Measurements from ENCODE around the gene CASZ1.

Gene CASZ1

DNA sequence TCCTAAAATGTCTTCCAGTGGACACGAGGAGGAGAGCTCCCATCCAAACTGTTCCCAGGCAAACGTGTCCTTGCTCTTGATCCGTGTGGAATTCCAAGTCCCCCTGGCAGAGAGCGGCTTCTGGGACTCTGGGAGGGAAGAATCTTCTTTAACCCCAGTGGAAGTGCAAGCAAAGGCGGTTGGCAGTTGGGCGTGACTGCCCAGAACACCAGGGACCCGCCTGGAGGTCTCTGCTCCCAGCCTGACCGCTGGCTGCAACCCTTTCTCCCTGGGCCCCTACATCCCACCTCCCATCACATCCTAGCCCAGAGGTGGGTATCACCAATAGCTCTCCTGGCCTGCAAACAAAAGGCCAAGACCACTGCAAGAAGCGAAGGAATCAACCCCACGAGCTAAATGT lies 17.8 kb downstream of the CASZ1 start:
- FAIRE-seq (no peak), DNase-seq (ENCODE audit: insufficient read length) (no peak)
- TF ChIP-seq POLR2A (IDR thresholded peaks at IDR 0.05; ENCODE audit: low read depth, low read length) (no peak), TAF1 (IDR thresholded peaks at IDR 0.05; ENCODE audit: borderline replicate concordance, low read depth, low read length) (no peak), POLR2AphosphoS5 (IDR thresholded peaks at IDR 0.05; ENCODE audit: low read depth, low read length) (no peak)

DNA sequence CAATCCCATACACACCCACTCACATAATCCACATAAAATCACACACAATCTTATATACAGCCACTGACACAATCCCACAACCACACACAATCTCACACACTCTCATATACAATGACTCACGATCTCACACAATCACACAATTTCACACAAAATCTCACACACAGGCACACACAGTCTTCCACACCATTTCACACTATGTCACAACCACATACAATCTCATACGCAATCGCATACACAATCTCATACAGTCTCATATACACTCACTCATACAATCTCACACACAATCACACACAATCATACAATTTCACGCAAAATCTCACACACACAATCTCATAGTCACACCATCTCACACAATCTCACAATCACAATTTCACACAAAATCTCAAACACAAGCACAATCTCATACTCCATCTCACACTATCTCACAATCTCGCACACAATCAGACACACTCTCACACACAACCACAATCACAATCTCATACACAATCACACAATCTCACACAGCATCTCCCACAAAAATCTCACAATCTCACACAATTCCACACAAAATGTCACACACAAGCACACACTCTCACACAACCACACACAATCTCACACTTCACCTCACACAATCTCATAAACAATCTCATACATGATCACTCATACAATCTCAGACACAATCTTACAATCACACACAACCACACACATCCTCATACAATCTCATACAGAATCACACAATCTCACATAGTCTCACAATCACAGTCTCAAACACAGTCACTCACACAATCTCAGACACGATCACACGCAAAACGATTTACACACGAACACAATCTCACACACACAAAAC lies 18.5 kb downstream of the CASZ1 start:
- no peak for DNase-seq (ENCODE audit: insufficient read length)
- TF ChIP-seq POLR2AphosphoS5 (IDR thresholded peaks at IDR 0.05; ENCODE audit: low read depth, low read length) (no peak), POLR2A (IDR thresholded peaks at IDR 0.05; ENCODE audit: low read depth, low read length) (no peak), TAF1 (IDR thresholded peaks at IDR 0.05; ENCODE audit: borderline replicate concordance, low read depth, low read length) (no peak)
- peak; percentile 76 for FAIRE-seq

DNA sequence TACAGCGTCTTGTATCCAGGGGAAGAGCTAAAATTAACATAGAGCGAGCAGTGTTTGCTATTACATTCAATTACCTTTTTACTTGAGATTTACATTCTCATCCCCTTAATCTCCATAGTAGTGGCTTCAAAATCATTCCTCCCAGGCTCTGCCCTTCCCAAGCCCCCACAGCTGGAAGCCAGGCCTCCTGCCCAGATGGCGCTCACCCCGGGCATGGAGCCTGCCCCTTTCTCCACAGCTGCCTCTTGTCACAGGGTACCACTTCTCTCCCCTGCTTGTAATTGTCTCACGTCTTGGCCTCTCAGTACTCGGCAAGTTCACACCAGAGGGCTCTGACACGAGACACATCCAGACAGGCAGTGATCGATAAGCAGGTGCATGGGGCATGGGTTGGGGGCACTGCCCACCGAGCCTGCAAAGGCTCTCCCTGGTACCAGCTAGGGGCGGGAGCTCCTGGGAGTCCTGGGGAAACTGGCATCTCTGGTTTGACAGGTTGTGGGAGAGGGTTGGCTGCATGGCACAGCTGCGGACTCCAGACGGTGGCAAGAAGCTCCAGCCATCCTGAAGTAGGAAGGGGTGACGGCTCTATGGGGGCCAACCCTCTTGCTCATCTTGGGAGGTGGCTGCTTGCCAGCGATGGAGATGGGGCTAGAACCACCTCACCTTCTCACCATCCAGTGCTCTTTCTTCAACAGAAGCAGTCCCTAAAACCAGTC lies 20.1 kb downstream of the CASZ1 start:
- TF ChIP-seq POLR2AphosphoS5 (IDR thresholded peaks at IDR 0.05; ENCODE audit: low read depth, low read length) (no peak), POLR2A (IDR thresholded peaks at IDR 0.05; ENCODE audit: low read depth, low read length) (no peak), TAF1 (IDR thresholded peaks at IDR 0.05; ENCODE audit: borderline replicate concordance, low read depth, low read length) (no peak)
- no peak for DNase-seq (ENCODE audit: insufficient read length)
- no peak for FAIRE-seq

DNA sequence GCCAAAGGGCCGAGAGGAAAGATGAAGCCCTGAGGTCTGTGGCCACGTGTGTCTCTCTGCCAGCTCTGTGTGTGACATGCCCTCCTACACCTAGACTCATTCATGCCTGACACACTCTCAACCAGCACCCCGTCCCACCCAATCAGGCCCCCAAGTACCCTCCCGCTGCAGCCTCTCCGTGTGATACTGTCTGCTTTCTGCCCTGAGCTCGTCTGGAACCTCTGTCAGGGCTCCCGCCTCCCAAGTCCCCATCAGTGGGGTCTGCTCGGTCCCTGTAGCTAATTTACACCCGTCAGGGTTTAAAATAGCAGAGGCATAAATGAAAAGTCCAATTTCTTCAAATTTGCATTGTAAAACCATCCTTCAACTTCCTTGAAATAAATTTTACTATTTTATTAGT lies 20.7 kb downstream of the CASZ1 start:
- no peak for TF ChIP-seq TAF1 (IDR thresholded peaks at IDR 0.05; ENCODE audit: borderline replicate concordance, low read depth, low read length)
- no peak for TF ChIP-seq POLR2A (IDR thresholded peaks at IDR 0.05; ENCODE audit: low read depth, low read length)
- TF ChIP-seq POLR2AphosphoS5 (IDR thresholded peaks at IDR 0.05; ENCODE audit: low read depth, low read length) = no peak
- DNase-seq (ENCODE audit: insufficient read length) (no peak), FAIRE-seq (no peak)

DNA sequence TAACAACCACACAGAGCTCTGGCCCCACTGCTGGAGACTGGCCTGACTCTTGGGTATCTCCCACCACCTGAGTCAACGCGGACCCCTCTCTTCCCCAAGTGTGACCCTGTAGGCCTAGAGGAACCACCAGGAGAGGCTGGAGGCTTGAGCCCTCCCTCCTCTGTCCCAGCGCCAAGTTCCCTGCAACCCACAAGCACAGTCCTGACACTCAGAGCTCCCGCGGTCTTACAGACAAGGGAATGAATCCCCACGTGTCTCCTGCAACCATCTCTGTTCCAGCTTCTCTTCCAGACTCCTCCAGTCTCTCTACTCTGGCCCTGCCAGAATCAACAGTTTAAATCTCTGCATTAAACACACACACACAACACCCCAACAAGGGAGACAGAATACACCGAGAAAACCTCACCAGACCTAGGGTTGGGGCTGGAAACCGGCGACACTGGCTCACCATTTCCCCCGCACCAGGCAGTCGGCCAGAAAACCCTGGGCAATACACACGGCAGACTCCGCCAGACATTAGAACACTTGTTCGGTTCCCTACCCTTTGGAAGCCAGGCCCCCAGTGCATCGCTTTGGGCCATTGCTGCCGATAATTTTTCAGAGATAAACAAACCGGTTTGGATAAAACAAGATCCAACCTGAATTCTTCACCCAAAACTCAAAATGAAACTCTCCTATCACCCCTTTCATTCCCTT lies 21.7 kb downstream of the CASZ1 start:
- FAIRE-seq = no peak

DNA sequence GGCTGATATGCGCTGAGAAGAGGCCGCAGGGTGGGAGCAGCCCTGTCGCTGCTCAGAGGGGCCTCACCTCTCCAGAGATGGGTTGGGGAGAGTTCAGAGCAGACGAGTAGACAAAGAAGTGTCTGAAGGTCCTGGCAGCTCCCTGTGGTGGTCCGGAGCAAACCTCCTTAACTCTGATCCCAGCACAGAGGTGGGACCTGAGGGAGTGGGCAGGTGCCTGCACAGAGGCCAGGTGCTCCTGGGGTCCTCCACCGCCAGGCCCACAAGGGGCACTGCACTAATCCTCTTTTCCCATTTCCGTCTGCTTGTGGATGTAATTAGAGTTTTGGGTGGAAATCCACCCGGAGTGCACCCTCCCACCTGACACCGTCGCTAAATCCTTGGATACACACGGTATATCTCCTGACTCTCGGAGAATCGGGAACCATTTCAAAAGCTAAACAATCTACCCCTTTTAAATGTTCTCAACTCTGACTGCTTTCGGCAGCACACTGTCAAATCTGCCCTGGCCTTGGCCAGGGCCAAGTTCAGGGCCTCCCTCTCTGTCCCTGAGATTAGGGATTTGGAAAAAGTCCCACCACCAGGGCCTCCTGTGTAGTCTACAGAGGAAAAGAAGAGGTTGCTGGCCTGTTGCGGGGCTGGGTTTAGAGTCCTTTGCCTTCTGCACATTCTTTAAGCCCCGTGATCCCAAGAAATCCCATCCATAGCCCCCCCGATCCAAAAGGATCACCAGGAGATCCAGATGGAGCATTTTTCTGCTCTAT lies 22.4 kb downstream of the CASZ1 start:
- TF ChIP-seq POLR2A (IDR thresholded peaks at IDR 0.05; ENCODE audit: low read depth, low read length) = no peak
- TF ChIP-seq POLR2AphosphoS5 (IDR thresholded peaks at IDR 0.05; ENCODE audit: low read depth, low read length) = no peak
- TF ChIP-seq TAF1 (IDR thresholded peaks at IDR 0.05; ENCODE audit: borderline replicate concordance, low read depth, low read length) = no peak
- FAIRE-seq (no peak), DNase-seq (ENCODE audit: insufficient read length) (no peak)

More for the DNA sequence above, 21.7 kb downstream of the CASZ1 start:
- no peak for DNase-seq (ENCODE audit: insufficient read length)
- TF ChIP-seq TAF1 (IDR thresholded peaks at IDR 0.05; ENCODE audit: borderline replicate concordance, low read depth, low read length) (no peak), POLR2AphosphoS5 (IDR thresholded peaks at IDR 0.05; ENCODE audit: low read depth, low read length) (no peak), POLR2A (IDR thresholded peaks at IDR 0.05; ENCODE audit: low read depth, low read length) (no peak)

DNA sequence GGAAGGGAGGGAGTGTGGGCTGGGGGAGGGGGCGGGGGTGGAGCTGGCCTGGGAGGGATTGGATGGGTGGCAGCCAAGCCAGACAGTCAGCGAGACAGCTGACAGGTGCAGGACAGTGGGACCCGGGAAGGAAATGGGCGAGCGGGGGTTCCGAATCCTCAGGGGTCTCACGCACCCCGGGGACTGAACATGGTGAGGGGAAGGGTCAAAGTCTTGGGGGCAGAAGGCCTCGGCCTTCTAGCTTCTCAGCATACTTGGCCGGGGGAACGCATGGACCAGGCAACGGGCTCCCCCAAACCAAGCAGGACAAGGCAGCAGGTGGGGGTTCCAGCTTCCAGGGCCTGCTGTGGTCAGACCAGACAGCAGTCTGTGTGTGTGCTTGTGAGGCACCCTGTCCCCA lies 23.1 kb downstream of the CASZ1 start:
- TF ChIP-seq POLR2AphosphoS5 (IDR thresholded peaks at IDR 0.05; ENCODE audit: low read depth, low read length) (no peak), TAF1 (IDR thresholded peaks at IDR 0.05; ENCODE audit: borderline replicate concordance, low read depth, low read length) (no peak)
- FAIRE-seq = no peak

DNA sequence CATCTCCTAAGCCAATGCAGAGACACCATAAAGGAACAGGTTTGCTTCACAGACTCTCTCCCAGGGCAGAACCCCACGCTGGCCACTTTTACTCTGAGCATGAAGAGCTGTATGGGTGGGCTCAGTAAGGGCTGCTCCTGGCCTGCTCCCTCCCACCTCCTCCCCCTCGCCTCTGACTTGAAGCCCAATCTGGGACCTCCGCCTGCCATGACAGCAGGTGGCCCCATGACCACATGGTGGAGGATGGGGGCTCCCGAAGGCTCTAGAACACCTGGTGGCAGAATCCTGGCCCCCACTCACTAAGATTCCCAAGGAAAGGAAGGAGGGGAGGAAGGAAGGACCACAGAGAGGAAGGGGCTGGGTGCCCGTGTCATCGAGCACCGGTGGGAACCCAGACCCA lies 23.7 kb downstream of the CASZ1 start:
- no peak for FAIRE-seq

More for the DNA sequence above, 23.1 kb downstream of the CASZ1 start:
- DNase-seq (ENCODE audit: insufficient read length) = no peak

DNA sequence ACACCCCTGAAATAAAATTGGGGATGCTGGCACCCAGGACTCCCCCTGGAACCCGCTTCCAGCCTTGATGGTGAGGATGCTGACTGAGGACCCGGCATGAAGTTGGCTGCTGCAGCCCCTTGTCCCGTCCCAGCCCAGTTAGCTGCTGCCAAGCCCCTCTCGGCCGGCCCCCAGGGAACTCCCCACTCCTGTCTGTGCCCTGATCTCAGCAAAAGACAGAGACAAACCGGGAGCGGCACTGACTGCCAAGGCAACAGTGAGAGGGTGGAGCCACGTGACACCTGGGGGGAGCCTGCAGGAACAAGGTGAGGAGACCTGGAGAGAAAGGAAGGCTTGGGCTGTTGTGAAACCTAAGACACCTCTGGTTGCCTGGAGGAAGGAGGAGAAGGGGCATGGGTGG lies 24.7 kb downstream of the CASZ1 start:
- TF ChIP-seq POLR2AphosphoS5 (IDR thresholded peaks at IDR 0.05; ENCODE audit: low read depth, low read length) (no peak), POLR2A (IDR thresholded peaks at IDR 0.05; ENCODE audit: low read depth, low read length) (no peak), TAF1 (IDR thresholded peaks at IDR 0.05; ENCODE audit: borderline replicate concordance, low read depth, low read length) (no peak)
- DNase-seq (ENCODE audit: insufficient read length) (no peak), FAIRE-seq (no peak)

More for the DNA sequence above, 23.7 kb downstream of the CASZ1 start:
- DNase-seq (ENCODE audit: insufficient read length) = no peak
- TF ChIP-seq POLR2AphosphoS5 (IDR thresholded peaks at IDR 0.05; ENCODE audit: low read depth, low read length) (no peak), TAF1 (IDR thresholded peaks at IDR 0.05; ENCODE audit: borderline replicate concordance, low read depth, low read length) (no peak), POLR2A (IDR thresholded peaks at IDR 0.05; ENCODE audit: low read depth, low read length) (no peak)

DNA sequence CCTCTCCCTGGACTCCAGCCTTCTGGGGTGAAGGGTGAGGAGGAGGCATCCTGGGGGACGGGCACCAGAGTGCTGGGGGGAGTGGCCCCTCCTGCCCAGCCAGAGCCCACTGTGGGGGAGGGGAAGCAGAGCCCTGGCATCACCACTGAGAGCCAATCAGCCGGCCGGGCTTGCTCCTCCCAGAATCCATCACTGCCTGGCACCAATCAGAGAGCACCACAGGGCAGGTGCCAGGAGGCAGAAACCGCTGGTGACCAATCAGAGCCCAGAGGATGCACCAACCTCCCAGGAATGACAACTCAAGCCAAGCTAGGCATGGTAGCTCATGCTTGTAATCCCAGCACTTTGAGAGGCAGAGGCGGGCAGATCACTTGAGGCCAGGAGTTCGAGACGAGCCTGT lies 27.9 kb downstream of the CASZ1 start:
- DNase-seq (ENCODE audit: insufficient read length) (no peak), FAIRE-seq (no peak)

DNA sequence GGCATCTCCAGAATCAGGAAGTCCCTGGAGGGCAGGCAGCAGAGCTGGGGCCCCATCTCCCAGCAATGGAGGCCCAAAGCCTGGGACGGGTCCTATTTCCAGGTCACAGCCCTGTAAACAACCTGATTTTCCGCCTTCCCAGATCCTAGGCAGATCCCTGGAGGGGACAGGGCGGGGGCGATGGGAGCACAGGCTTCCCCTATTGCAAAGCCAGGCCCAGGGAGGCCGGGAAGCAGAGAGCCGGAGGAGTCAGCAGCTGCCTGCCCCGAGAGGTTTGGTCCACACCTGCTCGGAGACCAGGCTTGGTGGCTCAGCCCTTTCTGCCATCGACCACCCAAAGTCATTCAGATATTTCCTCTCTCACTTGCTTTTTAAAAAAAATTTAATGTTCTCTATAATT lies 29.2 kb downstream of the CASZ1 start:
- FAIRE-seq (no peak), DNase-seq (ENCODE audit: insufficient read length) (no peak)
- TF ChIP-seq POLR2AphosphoS5 (IDR thresholded peaks at IDR 0.05; ENCODE audit: low read depth, low read length) (no peak), TAF1 (IDR thresholded peaks at IDR 0.05; ENCODE audit: borderline replicate concordance, low read depth, low read length) (no peak), POLR2A (IDR thresholded peaks at IDR 0.05; ENCODE audit: low read depth, low read length) (no peak)

More for the DNA sequence above, 27.9 kb downstream of the CASZ1 start:
- TF ChIP-seq TAF1 (IDR thresholded peaks at IDR 0.05; ENCODE audit: borderline replicate concordance, low read depth, low read length) = no peak
- no peak for TF ChIP-seq POLR2A (IDR thresholded peaks at IDR 0.05; ENCODE audit: low read depth, low read length)
- no peak for TF ChIP-seq POLR2AphosphoS5 (IDR thresholded peaks at IDR 0.05; ENCODE audit: low read depth, low read length)

All from GM12892 (cell line).